ENCODE data around the gene MAP4K3.
"Not testable (repeated sequence)": the region's sequence is repeated elsewhere in the genome, so short reads cannot be mapped to it uniquely, and the experiment has no call there.

Gene MAP4K3

GRCh38 chr2:39321056-39322035 lies 115.7 kb downstream of the MAP4K3 start:
- DNase-seq; intact Hi-C loops (cut with DNase I): not testable (repeated sequence)

- DNase-seq = no peak
- intact Hi-C loops (cut with DNase I) = no loop called here
Measured at GRCh38 chr2:39320162-39320561, 116.9 kb downstream of the MAP4K3 start.

GRCh38 chr2:39313575-39313974 lies 123.5 kb downstream of the MAP4K3 start:
- intact Hi-C loops (cut with DNase I) = no loop called here
- DNase-seq = no peak

GRCh38 chr2:39311469-39311868 lies 125.6 kb downstream of the MAP4K3 start:
- intact Hi-C loops (cut with DNase I) = no loop called here
- no peak for DNase-seq

- no peak for DNase-seq
- intact Hi-C loops (cut with DNase I) = no loop called here
Measured at GRCh38 chr2:39308778-39309177, 128.3 kb downstream of the MAP4K3 start.

GRCh38 chr2:39306626-39307025 lies 130.5 kb downstream of the MAP4K3 start:
- no peak for DNase-seq
- intact Hi-C loops (cut with DNase I) = no loop called here

GRCh38 chr2:39304729-39305128 lies 132.4 kb downstream of the MAP4K3 start:
- no peak for DNase-seq
- intact Hi-C loops (cut with DNase I) = no loop called here

- no peak for DNase-seq
- intact Hi-C loops (cut with DNase I) = no loop called here
Measured at GRCh38 chr2:39304200-39304599, 132.9 kb downstream of the MAP4K3 start.

GRCh38 chr2:39301352-39301751 lies 135.7 kb downstream of the MAP4K3 start:
- intact Hi-C loops (cut with DNase I) = no loop called here
- no peak for DNase-seq

GRCh38 chr2:39300044-39300978 lies 136.8 kb downstream of the MAP4K3 start:
- no peak for DNase-seq
- intact Hi-C loops (cut with DNase I) = no loop called here

- no peak for DNase-seq
- intact Hi-C loops (cut with DNase I) = no loop called here
Measured at GRCh38 chr2:39290433-39290832, 146.7 kb downstream of the MAP4K3 start.

GRCh38 chr2:39289609-39290008 lies 147.5 kb downstream of the MAP4K3 start:
- no peak for DNase-seq
- intact Hi-C loops (cut with DNase I) = no loop called here

- intact Hi-C loops (cut with DNase I) = no loop called here
- no peak for DNase-seq
Measured at GRCh38 chr2:39283561-39283960, 153.5 kb downstream of the MAP4K3 start.

GRCh38 chr2:39281391-39281790 lies 155.7 kb downstream of the MAP4K3 start:
- DNase-seq = no peak
- intact Hi-C loops (cut with DNase I) = no loop called here

- no peak for DNase-seq
Measured at GRCh38 chr2:39275016-39275415, 162.1 kb downstream of the MAP4K3 start.

GRCh38 chr2:39269941-39270340 lies 167.1 kb downstream of the MAP4K3 start:
- intact Hi-C loops (cut with DNase I) = no loop called here
- no peak for DNase-seq

More at GRCh38 chr2:39275016-39275415, 162.1 kb downstream of the MAP4K3 start:
- intact Hi-C loops (cut with DNase I) = no loop called here

GRCh38 chr2:39266916-39267434 lies 170.1 kb downstream of the MAP4K3 start:
- intact Hi-C loops (cut with DNase I) = no loop called here
- DNase-seq = no peak

- DNase-seq = no peak
- intact Hi-C loops (cut with DNase I) = no loop called here
Measured at GRCh38 chr2:39266139-39266805, 170.8 kb downstream of the MAP4K3 start.

GRCh38 chr2:39265315-39265714 lies 171.8 kb downstream of the MAP4K3 start:
- intact Hi-C loops (cut with DNase I) = no loop called here
- DNase-seq = no peak

GRCh38 chr2:39264733-39265132 lies 172.4 kb downstream of the MAP4K3 start:
- intact Hi-C loops (cut with DNase I) = no loop called here
- DNase-seq = no peak
